GM12892 (cell line): ENCODE measurements around the gene PAPSS1.

Experiments
- POLR2A ChIP-seq: IDR thresholded peaks from 2 replicates; pipeline ENCODE4 v1.6.1; 2011; ENCODE audit warnings: low read depth, low read length, control low read depth
- POLR2AphosphoS5 ChIP-seq: IDR thresholded peaks from 2 replicates; pipeline ENCODE4 v1.6.1; 2011; ENCODE audit warnings: low read depth, low read length, control low read depth

- TF ChIP-seq POLR2AphosphoS5: no peak
- no peak for TF ChIP-seq POLR2A
These were observed 26.1 kb upstream of the PAPSS1 start for GRCh38 chr4:107746161-107746560.
